Panc1 (cell line): ENCODE results near the gene G6PC3. TPM values are rescaled to one million over a fixed set of nuclear protein-coding genes. Genes with fewer than 3 reads are reported as not detected.

ENCODE experiments used
- ATAC-seq: fragments of 200-7000 bp; cut with Tn5 transposase; 2 replicates; pipeline ENCODE4 v1.9.1; 2020; ENCODE audit warnings: mild to moderate bottlenecking, moderate library complexity
- BruUV-seq: library from RNA; stranded (reverse); fragments of 400-500 nt; replicated peaks from 2 replicates; lab custom pipeline; 2021; lab: Mats Ljungman, UMichigan
- CTCF ChIA-PET: fragments of 300-600 bp; sonication (Branson Sonifier 250); formaldehyde crosslinking; loops from one replicate; lab custom pipeline; 2022; ENCODE audit warnings: antibody characterized with exemption; lab: Charles Lee
- POLR2A ChIA-PET: fragments of 300-600 bp; sonication (Branson Sonifier 250); formaldehyde crosslinking; loops from one replicate; lab custom pipeline; 2022; ENCODE audit warnings: antibody characterized with exemption; lab: Charles Lee
- DNase-seq: peaks from one replicate; pipeline ENCODE4 v3.0.0-alpha.2; 2010; ENCODE audit warnings: low read depth, low spot score
- H3K27ac ChIP-seq: 2 replicates; pipeline ENCODE4 v1.5.1; 2011; ENCODE audit warnings: mild to moderate bottlenecking, low read length, inconsistent platforms
- H3K27me3 ChIP-seq: fragments of 200-500 bp; sonication (Bioruptor generic); 2 replicates; pipeline ENCODE4 v1.6.0; 2014; ENCODE audit warnings: low read length, inconsistent platforms; ENCODE audit not compliant: control insufficient read depth, insufficient read depth
- H3K36me3 ChIP-seq: fragments of 200-500 bp; sonication (Bioruptor generic); 2 replicates; pipeline ENCODE4 v1.5.1; 2014; ENCODE audit warnings: inconsistent platforms, mild to moderate bottlenecking, low read length, moderate library complexity; ENCODE audit not compliant: control insufficient read depth, insufficient read depth
- H3K4me1 ChIP-seq: 2 replicates; pipeline ENCODE4 v1.5.1; 2011; ENCODE audit warnings: inconsistent platforms, mild to moderate bottlenecking, low read length, moderate library complexity; ENCODE audit not compliant: control insufficient read depth, insufficient read depth
- H3K4me3 ChIP-seq, 2 experiments: 2 replicates each; pipeline ENCODE4 v1.5.1; 2011 to 2012; ENCODE audit warnings: low read depth in 2 of 2, low read length in 2 of 2, mild to moderate bottlenecking in 2 of 2, inconsistent platforms in 1 of 2, moderate library complexity in 1 of 2
- H3K9me3 ChIP-seq: fragments of 200-500 bp; sonication (Bioruptor generic); 2 replicates; pipeline ENCODE4 v1.5.1; 2014; ENCODE audit warnings: low read depth, mild to moderate bottlenecking, inconsistent platforms, low read length, moderate library complexity; ENCODE audit not compliant: control insufficient read depth, insufficient read depth
- POLR2AphosphoS5 ChIP-seq: IDR thresholded peaks from 2 replicates; pipeline ENCODE4 v1.6.1; 2012; ENCODE audit warnings: mild to moderate bottlenecking, low read depth, low read length, moderate library complexity
- SIN3A ChIP-seq: IDR thresholded peaks from 2 replicates; pipeline ENCODE4 v1.6.1; 2012; ENCODE audit warnings: low read depth, mild to moderate bottlenecking, low read length, moderate library complexity, borderline replicate concordance; ENCODE audit not compliant: insufficient read depth
- TCF7L2 ChIP-seq: IDR thresholded peaks from 2 replicates; pipeline ENCODE4 v1.6.1; 2011; ENCODE audit warnings: mild to moderate bottlenecking, low read depth, low read length, inconsistent platforms
- in situ Hi-C: cut with HindIII; loops from 2 replicates; pipeline ENCODE4 v1.10.0; 2016; ENCODE audit warnings: low sequenced_read_pairs, low pct_unique_long_range_greater_than_20kb
- intact Hi-C: fragments of 100-400 bp; cut with micrococcal nuclease; formaldehyde crosslinking; loops from one replicate; pipeline ENCODE4 v1.10.0; 2022; ENCODE audit not compliant: unreplicated experiment
- total RNA-seq: library from RNA; stranded (reverse); gene quantifications from one replicate; pipeline ENCODE4 v1.2.1, GENCODE V29; 2021; ENCODE audit not compliant: unreplicated experiment
- TF ChIP-seq, protein P1 (sequence below): fragments of 450-650 bp; IDR thresholded peaks from 2 replicates; pipeline ENCODE4 v1.5.1; 2017; ENCODE audit warnings: mild to moderate bottlenecking
- TF ChIP-seq, protein P2 (sequence below), 2 experiments: IDR thresholded peaks; 2 replicates each; pipeline ENCODE4 v1.6.1; 2011 to 2012; ENCODE audit warnings: low read depth in 2 of 2, control low read depth in 1 of 2, low read length in 1 of 2, mild to moderate bottlenecking in 1 of 2, moderate library complexity in 1 of 2; ENCODE audit not compliant: insufficient read depth in 1 of 2

The G6PC3 gene
- total RNA-seq, 1 experiment from 2014 or later: 42.7 TPM

DNA sequence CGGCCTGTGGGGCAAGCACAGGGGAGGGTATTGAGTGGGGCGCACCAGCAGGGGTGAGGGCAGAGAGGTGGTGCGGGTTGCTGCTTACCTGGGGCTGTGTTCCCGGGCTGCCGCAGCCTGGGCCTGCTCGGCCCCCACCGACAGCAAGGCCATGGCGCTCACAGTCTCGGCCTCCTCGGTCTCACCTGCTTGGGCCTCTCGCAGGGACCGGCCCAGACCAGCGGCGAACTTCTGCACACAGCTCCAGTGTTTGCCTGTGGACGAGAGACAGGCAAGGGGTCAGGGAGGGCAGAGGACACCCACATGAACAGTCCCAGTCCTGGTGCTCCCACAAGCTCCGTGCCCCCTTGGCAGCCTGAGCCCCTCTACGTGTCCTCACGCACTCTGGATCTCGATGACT is 7.9 kb downstream of the G6PC3 start:
- 0 out of 2 replicates have a peak, but pooled peaks have one; percentile 41 for TF ChIP-seq POLR2AphosphoS5
- TF ChIP-seq, protein P1, sequence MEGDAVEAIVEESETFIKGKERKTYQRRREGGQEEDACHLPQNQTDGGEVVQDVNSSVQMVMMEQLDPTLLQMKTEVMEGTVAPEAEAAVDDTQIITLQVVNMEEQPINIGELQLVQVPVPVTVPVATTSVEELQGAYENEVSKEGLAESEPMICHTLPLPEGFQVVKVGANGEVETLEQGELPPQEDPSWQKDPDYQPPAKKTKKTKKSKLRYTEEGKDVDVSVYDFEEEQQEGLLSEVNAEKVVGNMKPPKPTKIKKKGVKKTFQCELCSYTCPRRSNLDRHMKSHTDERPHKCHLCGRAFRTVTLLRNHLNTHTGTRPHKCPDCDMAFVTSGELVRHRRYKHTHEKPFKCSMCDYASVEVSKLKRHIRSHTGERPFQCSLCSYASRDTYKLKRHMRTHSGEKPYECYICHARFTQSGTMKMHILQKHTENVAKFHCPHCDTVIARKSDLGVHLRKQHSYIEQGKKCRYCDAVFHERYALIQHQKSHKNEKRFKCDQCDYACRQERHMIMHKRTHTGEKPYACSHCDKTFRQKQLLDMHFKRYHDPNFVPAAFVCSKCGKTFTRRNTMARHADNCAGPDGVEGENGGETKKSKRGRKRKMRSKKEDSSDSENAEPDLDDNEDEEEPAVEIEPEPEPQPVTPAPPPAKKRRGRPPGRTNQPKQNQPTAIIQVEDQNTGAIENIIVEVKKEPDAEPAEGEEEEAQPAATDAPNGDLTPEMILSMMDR: no peak
- in situ Hi-C loops (no loop called here), intact Hi-C loops (no loop called here)
- Histone ChIP-seq H3K4me1 (no peaks in the 10 kb centered on the region), H3K27me3 (no peaks in the 10 kb centered on the region), H3K36me3 (no peaks in the 10 kb centered on the region), H3K9me3 (no peaks in the 10 kb centered on the region), H3K4me3 (no peak overlapping the region), H3K27ac (no peak overlapping the region)
- no TSS peak for BruUV-seq
- DNase-seq (no peak), ATAC-seq (peak; percentile 9; the same call in 1 of the 2 replicates)
- ChIA-PET CTCF (no interaction called here), POLR2A (interaction anchor here (0.6 kb wide), 1 partner anchor 14 kb away, joined by 8 read pairs; no protein-coding TSS in a partner anchor)

DNA sequence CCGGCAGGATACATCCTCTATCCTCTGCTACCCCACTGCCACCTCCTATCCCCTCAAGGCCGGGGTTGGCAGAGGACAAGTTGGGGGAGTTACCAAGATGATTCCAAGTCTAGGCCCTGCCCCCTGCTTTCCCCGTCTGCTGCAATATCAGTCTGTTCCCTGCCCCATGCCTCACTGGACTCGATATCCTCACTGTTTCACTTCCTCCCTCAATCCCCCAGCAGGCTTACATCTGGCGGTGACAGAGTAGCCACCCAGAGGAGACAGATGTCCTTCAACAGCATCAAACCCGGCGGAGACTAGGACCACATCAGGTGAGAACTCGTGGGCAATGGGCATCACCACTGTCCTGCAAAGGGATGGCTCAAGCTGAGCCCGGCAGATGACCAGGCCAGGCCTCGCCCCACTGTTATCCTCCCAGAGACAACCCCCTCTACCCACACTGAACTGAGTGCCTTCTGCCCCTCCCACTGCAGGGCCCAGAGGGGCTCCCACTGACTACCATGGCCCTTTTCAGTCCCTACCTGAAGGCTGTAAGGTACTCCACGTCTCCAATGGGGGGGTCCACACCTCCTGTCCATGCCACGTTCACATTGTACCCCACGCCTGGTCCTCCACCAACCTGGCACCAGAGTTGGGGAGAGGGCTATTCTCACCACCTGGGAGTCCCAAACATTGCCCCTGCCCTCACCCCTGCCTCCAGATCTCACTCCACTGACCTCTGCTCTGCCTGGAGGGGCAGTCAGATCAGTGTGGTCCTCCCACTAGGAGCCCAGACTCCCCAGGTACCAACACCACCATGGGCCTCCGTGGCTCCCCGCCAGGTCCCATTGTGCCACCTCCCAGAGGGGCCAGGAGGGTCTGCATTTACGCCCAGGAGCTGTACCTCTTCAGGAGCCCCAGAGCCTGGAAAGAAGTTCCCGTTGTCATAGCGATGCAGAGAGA is 9.6 kb downstream of the G6PC3 start:
- in situ Hi-C loops: no loop called here
- POLR2A ChIA-PET: no interaction called here
- no TSS peak for BruUV-seq
- ATAC-seq (no peak), DNase-seq (no peak)
- CTCF ChIA-PET: no interaction called here
- TF ChIP-seq, protein P1: no peak
- no peak for TF ChIP-seq TCF7L2
- no peak for TF ChIP-seq SIN3A
- TF ChIP-seq, protein P2, sequence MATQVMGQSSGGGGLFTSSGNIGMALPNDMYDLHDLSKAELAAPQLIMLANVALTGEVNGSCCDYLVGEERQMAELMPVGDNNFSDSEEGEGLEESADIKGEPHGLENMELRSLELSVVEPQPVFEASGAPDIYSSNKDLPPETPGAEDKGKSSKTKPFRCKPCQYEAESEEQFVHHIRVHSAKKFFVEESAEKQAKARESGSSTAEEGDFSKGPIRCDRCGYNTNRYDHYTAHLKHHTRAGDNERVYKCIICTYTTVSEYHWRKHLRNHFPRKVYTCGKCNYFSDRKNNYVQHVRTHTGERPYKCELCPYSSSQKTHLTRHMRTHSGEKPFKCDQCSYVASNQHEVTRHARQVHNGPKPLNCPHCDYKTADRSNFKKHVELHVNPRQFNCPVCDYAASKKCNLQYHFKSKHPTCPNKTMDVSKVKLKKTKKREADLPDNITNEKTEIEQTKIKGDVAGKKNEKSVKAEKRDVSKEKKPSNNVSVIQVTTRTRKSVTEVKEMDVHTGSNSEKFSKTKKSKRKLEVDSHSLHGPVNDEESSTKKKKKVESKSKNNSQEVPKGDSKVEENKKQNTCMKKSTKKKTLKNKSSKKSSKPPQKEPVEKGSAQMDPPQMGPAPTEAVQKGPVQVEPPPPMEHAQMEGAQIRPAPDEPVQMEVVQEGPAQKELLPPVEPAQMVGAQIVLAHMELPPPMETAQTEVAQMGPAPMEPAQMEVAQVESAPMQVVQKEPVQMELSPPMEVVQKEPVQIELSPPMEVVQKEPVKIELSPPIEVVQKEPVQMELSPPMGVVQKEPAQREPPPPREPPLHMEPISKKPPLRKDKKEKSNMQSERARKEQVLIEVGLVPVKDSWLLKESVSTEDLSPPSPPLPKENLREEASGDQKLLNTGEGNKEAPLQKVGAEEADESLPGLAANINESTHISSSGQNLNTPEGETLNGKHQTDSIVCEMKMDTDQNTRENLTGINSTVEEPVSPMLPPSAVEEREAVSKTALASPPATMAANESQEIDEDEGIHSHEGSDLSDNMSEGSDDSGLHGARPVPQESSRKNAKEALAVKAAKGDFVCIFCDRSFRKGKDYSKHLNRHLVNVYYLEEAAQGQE (IDR thresholded peaks at IDR 0.05; ENCODE audit: insufficient read depth in 1 of 2, low read depth in 2 of 2, low read length in 1 of 2): no peak
- TF ChIP-seq POLR2AphosphoS5: no peak
- intact Hi-C loops: no loop called here
- no peaks in the 10 kb centered on the region for H3K36me3 ChIP-seq
- no peak overlapping the region for H3K4me3 ChIP-seq
- no peak overlapping the region for H3K27ac ChIP-seq
- no peaks in the 10 kb centered on the region for H3K27me3 ChIP-seq
- no peaks in the 10 kb centered on the region for H3K9me3 ChIP-seq
- H3K4me1 ChIP-seq: no peaks in the 10 kb centered on the region
